ENCODE data around the gene PRDM9. TPM values are rescaled to one million over a fixed set of nuclear protein-coding genes. Genes with fewer than 3 reads are reported as not detected.
"Not testable (repeated sequence)": the region's sequence is repeated elsewhere in the genome, so short reads cannot be mapped to it uniquely, and the experiment has no call there.

Gene PRDM9
- not detected in 2 replicates for total RNA-seq

- no peak for DNase-seq (ENCODE audit: low read depth in 2 of 2)
Measured at GRCh38 chr5:23507278-23507685, at the start of gene PRDM9. Gene PRDM9, plus strand, starts transcription at chr5:23507609. Its CDS starts 1,425 bp downstream, at chr5:23509034.

GRCh38 chr5:23457780-23458179 lies 49.6 kb upstream of the PRDM9 start:
- no peak for DNase-seq (ENCODE audit: low read depth in 2 of 2)

- no peak for DNase-seq (ENCODE audit: low read depth in 2 of 2)
Measured at GRCh38 chr5:23459214-23459613, 48.2 kb upstream of the PRDM9 start.

GRCh38 chr5:23461576-23461975 lies 45.8 kb upstream of the PRDM9 start:
- no peak for DNase-seq (ENCODE audit: low read depth in 2 of 2)

- no peak for DNase-seq (ENCODE audit: low read depth in 2 of 2)
Measured at GRCh38 chr5:23466401-23466912, 41.0 kb upstream of the PRDM9 start.

GRCh38 chr5:23468658-23469057 lies 38.8 kb upstream of the PRDM9 start:
- DNase-seq (ENCODE audit: low read depth in 2 of 2), result no peak

- no peak for DNase-seq (ENCODE audit: low read depth in 2 of 2)
Measured at GRCh38 chr5:23473915-23474314, 33.5 kb upstream of the PRDM9 start.

GRCh38 chr5:23474315-23474714 lies 33.1 kb upstream of the PRDM9 start:
- DNase-seq (ENCODE audit: low read depth in 2 of 2), result no peak

GRCh38 chr5:23476580-23476979 lies 30.8 kb upstream of the PRDM9 start:
- no peak for DNase-seq (ENCODE audit: low read depth in 2 of 2)

GRCh38 chr5:23482642-23483041 lies 24.8 kb upstream of the PRDM9 start:
- no peak for DNase-seq (ENCODE audit: low read depth in 2 of 2)

- no peak for DNase-seq (ENCODE audit: low read depth in 2 of 2)
Measured at GRCh38 chr5:23483090-23483489, 24.3 kb upstream of the PRDM9 start.

- DNase-seq (ENCODE audit: low read depth in 2 of 2), result no peak
Measured at GRCh38 chr5:23484096-23484495, 23.3 kb upstream of the PRDM9 start.

GRCh38 chr5:23486227-23486626 lies 21.2 kb upstream of the PRDM9 start:
- not testable (repeated sequence) for DNase-seq (ENCODE audit: low read depth in 2 of 2)

GRCh38 chr5:23490993-23491392 lies 16.4 kb upstream of the PRDM9 start:
- DNase-seq (ENCODE audit: low read depth in 2 of 2), result no peak

- DNase-seq (ENCODE audit: low read depth in 2 of 2), result no peak
Measured at GRCh38 chr5:23494558-23494957, 12.9 kb upstream of the PRDM9 start.

- DNase-seq (ENCODE audit: low read depth in 2 of 2), result no peak
Measured at GRCh38 chr5:23496576-23496975, 10.8 kb upstream of the PRDM9 start.

- DNase-seq (ENCODE audit: low read depth in 2 of 2), result no peak
Measured at GRCh38 chr5:23506329-23507236, 826 bp upstream of the PRDM9 start.

- not testable (repeated sequence) for DNase-seq (ENCODE audit: low read depth in 2 of 2)
Measured at GRCh38 chr5:23510434-23510833, 3.0 kb downstream of the PRDM9 start.

GRCh38 chr5:23522553-23522952 lies 15.1 kb downstream of the PRDM9 start:
- DNase-seq (ENCODE audit: low read depth in 2 of 2), result no peak

- DNase-seq (ENCODE audit: low read depth in 2 of 2), result no peak
Measured at GRCh38 chr5:23523031-23523430, 15.6 kb downstream of the PRDM9 start.

- DNase-seq (ENCODE audit: low read depth in 2 of 2), result no peak
Measured at GRCh38 chr5:23523998-23524397, 16.6 kb downstream of the PRDM9 start.

GRCh38 chr5:23525751-23526150 lies 18.3 kb downstream of the PRDM9 start:
- DNase-seq (ENCODE audit: low read depth in 2 of 2), result no peak

GRCh38 chr5:23526616-23527015 lies 19.2 kb downstream of the PRDM9 start:
- not testable (repeated sequence) for DNase-seq (ENCODE audit: low read depth in 2 of 2)

All from lung microvascular endothelial cell (primary cell).